Colon (tissue), 2 donors: ENCODE measurements around the gene NRXN3.
"Not testable (repeated sequence)": the region's sequence is repeated elsewhere in the genome, so short reads cannot be mapped to it uniquely, and the experiment has no call there.

Experiments used
- FAIRE-seq: peaks from 2 replicates; lab custom pipeline; 2012; peaks lifted over from hg19 to GRCh38; lab: Jason Lieb, UNC
- donor health status: control.
- donor health status: control.

Gene NRXN3

DNA sequence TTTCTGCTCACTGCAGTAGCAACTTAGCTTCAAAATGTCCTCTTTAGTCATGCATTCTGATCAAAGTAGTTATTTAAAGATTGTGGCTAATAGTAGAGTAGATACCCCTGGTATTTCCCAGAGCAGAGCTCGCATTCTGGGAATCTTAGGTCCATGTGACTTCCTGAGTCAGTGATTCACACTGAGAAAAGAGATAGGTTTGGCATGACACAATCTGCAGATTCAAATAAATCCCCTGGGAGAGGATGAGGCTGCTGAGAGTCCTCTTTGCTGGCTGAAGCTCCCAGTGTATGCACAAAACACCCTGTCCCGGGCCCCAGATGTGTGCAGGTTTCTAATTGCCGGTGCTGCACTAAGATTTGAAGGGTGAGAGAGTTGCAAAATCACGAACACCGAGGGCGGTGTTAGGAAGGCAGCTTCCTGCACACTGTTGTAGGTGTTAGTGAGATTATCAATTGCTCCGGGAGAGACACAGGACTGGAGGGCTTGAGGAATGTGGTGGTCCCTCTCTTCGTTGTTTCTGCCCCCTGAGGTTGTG lies 233.2 kb downstream of the NRXN3 start:
- FAIRE-seq: no peak

DNA sequence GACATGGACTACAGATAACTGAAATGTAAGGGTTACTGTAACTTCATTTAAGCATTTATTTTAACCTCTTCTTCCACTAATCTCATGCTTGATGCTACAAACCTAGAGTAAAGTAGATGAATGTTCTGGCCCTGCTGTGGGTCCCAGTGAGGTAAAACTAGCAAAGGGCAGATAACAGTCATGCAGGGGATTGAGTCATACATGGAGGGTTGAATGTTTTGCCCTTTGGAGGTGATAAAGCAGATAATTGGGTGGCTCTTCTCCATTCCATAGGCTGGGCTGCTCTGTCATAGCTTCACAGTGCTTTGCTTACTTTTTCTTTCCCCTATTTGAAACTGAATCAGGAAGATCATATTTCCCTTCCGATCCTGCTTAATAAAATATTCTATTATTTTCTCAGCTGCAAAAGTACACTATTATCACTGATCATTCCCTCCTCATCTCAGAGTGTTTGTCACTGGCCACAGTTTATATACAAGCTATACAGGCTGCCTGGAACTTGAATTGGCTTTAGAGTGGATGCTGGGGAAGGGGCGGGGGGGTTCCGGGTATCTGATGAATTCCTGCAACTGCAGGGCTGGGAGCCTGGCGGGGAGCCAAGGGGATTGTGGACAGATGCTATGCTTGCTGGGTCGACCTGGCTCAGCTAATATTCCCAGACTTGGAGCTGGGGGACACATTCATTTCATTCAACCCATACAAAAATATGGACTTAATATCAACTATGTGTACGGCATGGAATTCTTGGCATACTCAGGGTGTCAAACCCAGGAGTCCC lies 235.1 kb downstream of the NRXN3 start:
- FAIRE-seq: no peak

DNA sequence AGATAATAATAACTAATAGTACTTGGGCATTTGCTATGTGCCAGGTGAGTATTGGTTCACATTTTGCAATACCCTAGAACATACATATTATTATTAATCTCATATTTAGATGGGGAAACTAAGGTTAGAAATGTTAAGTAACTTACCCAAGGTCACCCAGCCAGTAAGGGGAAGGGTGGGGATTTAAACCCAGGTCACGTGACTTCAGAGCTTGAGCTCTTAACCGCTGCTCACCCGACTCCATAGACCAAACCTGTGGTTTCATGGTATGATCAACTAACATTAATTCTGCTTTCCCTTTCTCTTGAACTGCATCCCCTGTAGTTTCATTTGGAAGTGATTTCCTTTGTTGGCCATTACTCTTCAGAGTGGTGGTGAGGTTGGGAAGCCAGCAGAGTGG lies 242.3 kb downstream of the NRXN3 start:
- FAIRE-seq: no peak

DNA sequence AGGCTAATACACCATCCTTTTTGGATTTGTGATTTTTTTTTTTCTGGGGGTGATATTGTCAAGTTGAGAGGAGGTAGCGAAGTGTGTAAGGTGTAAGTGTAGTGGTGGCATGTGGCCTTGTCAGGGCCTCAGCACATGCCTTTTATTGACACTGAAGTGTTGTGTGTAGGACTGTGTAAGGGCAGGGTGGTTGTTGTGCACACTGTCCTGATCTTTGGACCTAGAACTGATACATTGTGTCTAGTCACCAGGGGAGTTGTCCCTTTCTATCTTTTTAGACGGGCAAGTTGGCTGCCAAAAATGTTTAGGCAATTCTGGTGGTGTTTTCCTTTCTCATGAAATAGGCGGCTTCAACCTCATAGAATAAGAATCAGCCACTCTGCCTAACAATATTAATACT lies 244.0 kb downstream of the NRXN3 start:
- FAIRE-seq: no peak

DNA sequence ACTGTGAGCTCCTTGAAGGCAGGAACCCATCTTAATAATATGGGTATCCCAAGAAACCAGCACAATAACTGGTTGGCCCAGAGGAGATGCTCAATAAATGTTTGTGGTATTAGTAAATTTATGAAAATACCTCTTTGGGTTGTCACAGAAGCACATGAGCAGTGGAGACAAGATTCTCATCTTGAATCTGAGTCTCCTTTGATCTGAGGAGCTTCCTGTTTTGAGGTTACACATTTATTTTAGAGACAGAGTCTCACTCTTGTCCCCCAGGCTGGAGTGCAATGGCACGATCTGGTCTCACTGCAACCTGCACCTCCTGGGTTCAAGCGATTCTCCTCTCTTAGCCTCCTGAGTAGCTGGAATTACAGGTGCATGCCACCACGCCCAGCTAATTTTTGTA lies 247.4 kb downstream of the NRXN3 start:
- FAIRE-seq: no peak

DNA sequence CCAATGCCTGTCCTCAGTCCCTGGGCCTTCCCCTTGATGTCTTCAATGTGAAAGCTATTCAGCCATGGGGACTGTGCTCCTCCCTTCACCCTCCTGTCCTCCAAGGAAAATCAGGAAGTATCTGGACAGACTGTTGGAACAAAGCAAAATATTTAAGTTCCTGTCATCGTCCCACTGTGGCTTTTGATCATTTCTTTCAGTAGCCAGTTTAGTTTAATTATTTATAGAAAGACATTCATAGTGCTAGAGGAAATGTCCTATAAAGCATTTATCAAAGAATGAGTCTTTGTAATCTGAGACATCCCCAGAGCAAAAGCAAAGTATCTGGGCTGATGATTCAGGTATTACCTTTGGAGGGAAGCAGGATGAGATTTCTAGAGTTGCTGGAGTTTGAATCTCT lies 254.1 kb downstream of the NRXN3 start:
- FAIRE-seq: no peak

DNA sequence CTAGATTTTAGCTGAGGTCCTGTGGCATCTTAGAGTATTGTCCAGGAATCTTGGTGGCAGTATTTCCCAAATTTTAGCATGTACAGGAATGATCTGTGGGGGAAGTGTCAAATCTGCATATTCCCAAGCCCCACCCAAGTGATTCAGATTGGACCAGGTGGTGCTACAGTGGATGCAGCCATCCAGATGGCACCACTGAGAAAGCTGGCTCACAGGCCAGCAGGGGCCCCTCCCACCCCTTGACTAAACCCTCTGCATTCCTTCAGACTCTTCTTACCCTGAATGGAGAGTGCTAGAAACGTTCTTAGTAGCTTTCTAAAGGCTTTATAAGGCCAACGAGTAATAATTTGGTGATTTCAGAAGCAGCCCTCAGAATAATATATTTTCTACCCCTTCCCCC lies 255.2 kb downstream of the NRXN3 start:
- no peak for FAIRE-seq

DNA sequence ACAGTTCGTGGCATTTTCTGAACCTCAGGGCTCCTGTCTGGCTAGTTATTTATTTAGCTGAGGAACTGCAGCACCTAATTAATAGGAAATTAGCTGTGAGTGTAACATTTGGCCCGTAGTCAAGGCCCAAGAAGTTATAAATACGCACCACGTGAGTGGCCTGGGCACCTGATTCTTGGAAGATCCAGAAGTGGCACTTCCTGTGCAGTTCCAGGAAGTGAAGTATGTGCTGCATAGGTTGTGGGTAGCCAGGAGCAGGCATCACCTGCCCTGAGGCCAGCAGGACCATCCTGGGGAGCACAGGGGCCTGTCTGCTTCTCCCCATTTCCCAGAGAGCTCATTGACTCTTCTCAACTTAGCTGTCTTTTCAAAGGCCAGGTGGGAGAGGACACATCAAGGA lies 255.6 kb downstream of the NRXN3 start:
- no peak for FAIRE-seq

DNA sequence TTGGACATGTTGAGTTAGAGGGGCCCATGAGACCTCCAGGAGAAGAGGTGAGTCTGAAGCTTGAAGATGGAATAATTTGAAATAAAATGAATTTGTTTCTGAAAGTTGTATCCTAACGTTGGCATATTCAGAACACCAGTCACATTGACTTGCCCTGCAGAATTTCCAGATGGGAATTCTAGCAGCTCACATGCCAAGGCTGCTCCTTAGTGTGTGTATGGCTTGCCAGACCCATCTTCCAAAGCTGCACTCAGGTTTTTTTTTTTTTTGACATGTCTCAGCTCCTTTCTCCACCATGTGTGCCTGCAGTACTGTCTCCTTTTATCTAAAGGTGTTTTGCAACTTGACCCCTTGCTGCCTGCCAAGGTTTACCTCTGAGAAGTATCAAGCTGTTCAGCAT lies 261.9 kb downstream of the NRXN3 start:
- FAIRE-seq: no peak

DNA sequence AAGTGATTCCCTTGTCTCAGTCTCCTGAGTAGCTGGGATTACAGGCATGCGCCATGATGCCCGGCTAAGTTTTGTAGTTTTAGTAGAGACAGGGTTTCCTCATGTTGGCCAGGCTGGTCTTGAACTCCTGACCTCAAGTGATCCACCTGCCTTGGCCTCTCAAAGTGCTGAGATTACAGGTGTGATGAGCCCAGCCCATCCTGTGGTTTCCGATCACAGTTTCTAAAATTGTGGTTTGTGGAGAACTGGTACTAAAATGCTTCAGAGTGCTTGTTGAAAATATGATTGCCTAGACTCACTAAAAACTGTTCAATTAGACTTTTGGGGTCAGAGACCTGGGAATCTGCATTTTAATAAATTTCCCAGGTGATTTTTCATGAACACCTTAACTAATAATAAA lies 267.3 kb downstream of the NRXN3 start:
- not testable (repeated sequence) for FAIRE-seq

DNA sequence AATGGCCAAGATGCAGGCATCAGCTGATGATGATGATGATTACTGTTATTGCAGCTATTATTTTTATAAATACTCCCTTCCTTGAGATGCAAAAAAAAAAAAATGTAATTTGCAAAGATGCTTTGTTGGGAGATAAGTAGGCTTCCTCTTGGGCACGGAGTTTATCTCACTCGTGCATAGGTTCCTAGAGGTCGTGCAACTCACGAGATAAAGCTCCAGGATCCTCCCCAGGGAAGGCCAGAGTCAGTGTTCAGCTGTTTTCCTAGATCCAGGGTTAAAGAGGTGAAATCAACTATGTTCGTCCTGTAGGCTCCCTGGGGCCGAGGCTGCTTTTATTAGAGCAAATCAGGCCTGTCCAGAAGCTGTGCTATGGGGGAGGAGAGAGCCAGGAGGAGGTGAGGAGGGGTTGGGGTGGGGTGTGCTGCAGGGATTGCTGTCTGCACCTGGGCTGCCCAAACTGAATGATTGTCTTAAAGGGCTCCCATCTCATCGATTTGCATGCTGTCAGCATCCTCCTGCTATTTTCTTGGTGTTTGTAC lies 270.3 kb downstream of the NRXN3 start:
- no peak for FAIRE-seq

DNA sequence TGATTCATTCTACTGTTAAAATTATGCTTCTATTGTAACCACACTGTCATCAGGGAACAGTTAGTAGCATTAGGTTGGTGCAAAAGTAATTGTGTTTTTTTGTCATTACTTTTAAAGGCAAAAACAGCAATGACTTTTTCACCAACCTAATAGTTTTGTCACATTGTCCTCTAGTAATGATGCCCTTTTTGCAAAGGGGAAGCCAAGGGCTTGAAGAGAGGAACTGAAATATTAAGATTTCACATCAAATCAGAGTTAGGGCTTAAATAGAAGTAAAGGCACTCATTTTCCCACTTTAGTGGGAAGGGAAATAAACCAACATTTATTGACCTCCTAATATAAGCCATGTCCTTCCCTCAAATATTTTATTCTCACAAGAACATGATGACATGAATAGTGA lies 273.7 kb downstream of the NRXN3 start:
- no peak for FAIRE-seq

DNA sequence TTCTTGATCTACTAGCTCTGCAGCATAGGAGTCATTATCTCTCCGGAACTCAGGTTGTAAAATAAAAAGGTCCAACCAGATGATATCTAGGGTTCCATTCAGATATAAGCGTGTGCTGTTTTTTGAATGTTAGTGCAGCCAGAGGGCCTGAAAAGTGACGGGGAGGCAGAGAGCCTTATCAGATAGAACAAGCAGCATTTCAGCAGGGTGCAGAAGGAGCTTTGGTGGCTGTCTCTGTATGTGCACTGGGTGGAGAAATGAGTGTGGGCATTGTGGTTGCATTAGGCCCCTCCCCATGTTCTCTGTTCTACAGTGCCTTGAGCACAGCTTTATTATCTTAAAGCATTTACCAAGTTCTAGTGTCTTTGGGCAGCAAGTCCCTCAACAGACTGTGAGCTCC lies 275.1 kb downstream of the NRXN3 start:
- FAIRE-seq: no peak

DNA sequence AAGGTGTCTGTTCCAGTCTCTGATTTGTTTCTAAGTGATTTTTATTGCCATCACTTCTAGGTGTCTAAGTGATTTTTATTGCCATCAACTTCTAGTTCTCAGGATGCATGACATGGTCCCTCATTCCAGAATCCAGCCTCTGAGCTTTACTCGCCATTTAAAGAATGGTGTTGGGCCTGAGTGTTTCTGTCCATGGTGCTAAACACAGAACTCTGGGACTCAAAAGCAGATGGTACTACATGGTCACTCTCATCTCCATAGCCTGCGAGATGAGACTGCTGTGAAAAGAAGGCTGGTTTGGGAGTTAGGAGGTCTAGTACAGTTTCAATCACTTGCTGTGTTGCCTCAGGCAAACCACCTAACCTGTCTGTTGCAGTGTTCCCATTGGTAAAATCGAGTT lies 276.6 kb downstream of the NRXN3 start:
- FAIRE-seq: no peak

DNA sequence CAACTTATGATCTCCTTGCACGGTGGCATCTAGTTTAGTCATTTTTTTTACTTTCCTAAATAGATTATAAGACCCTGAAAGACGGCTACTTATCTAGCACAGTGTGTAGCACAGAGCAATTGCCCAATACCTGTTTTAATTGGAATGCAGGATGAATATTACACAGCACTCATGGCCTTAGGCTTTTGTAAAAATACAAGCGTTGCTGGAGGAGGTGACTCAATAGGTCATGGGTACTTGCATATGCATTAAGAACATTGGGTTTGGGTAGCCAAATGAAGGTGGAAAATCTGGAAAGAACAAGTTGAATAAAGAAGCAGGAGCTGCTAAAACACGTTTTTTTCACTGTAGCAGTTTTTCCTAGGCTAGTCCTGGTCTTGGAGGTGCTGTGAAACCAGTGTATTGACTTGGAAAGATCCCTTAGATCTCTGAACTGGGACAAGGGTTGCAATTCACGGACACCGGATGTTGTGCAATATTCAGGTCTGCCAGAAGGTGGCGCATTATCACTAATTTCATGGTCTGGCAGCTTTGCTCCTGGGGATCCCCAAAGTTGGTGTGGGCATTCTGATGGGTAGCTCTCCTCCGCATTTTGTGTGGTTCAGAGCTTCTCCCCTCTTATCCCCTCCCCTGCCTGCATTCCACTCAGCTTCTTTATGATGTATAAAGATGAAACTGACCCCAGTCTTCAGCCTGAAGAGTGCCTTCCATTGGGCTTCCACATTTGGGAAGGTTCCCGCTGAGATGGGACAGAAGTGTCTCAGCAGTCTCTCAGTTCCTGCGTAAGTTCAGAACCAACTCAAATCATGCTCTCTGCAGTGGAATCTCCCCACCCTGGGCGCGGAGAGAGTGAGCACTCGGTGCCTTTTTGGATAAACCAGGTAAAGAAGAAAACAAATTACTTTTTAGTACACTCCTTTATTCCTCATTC lies 278.3 kb downstream of the NRXN3 start:
- FAIRE-seq: no peak

DNA sequence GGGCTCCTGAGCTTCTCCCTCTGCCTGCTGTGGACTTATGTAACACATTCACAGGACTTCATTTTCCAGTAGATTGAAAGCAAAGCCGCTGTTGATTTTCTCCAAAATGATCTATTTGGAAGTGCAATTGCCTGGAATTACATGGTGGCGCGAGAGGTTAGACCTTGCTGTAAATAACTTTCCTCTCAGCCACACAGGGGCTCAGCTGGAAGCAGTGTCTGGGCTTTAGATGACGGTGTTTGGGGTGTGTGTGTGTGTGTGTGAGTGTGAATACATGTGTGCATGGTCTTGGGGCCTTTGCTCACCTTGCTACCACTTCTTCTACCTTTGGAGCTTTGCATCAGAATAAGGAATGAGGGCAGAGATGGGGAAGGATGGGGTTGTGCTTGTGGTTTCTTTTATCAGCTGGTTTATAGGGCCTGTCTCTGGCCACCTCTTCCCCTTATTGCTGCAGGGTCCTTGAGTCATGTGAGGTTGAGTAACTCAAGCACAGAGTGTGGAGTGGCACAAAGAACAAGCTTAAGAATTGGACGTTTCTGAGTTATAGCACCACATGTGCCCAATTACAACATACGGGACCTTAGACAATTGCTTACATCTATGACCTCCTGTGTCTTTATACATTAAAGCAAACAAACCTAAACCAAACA lies 280.6 kb downstream of the NRXN3 start:
- FAIRE-seq: no peak

DNA sequence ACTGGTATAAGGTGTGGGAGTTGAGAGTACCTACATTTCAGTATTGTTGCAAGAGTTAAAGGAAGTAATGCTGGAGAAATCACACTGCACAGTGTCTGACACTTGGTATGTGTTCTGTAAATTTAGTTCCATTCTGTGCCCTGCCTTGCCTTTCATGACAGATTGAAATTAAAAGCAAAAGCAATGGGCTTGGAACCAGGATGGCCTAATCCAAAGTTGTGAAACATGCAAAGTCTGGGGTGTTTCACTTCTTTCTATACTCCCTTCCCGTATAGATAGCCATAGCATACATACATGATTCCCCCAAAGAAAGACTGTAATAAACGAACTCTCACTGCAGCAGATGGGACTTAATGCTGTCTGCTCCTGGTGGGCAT lies 281.1 kb downstream of the NRXN3 start:
- FAIRE-seq: no peak

DNA sequence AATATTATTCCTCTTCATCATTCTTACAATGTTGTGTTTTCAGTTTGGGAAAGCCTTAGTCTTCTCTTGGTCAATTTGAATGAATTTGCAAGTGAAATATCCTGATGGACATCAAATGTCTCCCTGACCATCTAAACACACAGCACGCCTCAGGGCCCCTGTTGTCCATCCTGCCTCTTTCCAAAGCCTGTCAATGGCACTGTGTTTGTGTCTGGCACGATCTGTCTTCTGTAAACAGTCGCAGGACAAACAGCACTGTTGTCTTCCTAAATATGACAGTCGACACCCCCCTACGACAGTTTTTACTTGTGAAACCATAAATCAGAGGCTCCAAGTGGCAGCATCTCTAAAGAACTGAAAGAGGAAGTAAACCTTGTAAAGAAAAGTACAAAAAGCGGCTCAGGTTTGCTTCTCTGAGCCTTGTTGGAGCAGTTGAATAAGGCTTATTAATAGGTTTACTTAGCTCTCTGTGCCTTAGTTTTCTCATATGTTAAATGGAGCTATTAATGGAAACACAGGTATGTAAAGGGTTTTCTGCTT lies 285.8 kb downstream of the NRXN3 start:
- FAIRE-seq: no peak

DNA sequence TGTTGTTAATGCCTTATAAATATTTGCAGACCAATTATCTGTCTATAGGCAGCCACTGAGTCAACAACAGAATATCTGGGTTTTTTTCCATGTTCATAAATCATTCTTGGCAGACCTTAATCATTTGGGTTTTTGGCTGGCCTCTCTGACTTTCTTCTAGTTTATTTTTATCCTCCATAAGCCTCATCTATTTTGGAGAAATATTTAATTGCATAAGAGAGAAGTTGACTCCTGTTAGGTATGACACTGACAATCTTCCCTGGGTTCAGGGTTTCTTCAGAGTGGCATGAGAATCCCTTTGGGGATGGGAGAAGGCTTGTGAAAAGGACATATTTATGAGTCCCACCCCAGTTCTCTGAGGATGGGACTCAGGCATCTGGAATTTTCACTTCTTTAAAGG lies 299.8 kb downstream of the NRXN3 start:
- no peak for FAIRE-seq

DNA sequence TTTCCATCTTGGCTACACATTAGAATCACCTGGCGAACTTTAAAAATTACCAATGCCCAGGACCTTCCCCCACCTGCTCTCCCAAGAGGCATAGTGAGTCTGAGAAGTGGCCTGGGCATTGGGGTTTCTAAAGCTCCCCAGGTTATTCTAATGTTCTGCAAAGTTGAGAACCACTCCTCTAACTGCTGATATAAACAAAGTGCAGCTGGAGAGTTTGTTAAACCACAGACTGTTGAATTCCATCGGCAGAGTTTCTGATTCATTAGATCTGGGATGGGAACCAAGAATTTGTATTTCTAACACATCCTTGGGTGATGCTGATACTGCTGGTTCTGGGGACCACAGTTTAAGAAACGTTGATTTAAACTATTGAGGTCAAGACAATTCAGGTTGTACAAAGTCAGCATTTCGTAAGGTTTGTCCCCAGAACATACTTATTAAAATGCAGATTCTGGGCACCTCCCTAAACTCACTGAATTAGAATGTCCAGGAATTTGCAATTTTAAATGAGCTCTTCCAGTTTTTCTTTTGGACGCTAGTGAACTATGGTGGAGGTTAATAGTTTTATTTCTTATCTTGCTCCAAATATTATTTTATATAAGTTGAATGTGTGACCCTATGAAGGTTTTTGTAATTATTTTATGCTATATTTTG lies 309.1 kb downstream of the NRXN3 start:
- FAIRE-seq: no peak

DNA sequence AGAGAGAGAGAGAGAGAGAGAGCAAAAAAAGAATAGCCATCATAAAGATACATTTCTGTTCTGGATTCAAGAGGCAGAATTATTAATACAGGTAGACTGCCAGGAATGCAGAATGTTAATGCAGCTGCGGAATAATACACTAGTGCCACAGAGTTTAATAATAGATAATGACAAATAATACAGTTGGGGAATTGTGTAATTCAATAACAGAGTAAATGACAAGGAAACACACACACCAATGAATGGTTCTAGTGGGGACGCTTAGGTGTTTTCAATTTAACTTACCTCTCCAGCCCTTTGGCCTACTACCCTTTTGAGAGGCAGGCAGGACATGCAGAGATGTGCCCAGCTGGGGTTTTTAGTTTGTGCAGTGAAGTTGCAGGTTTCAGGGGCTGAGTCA lies 313.9 kb downstream of the NRXN3 start:
- no peak for FAIRE-seq

DNA sequence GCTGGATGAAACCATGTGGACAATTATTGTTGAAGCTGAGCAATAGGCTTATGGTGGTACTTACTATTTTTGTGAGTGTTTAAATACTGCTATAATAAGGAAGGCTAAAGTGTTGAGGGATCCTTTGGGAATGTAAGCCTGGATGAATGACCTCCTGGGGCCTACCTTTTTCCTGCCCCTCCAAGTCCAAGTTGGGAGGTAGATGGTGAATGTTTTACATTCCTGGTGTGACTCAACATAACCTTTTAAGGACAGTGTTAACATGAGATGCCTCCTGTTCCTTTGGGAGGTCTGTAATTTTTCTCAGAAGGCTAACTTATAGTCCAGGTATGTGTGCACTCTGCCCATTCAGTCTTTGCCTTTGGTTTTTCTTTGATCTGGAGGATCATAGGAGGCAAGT lies 315.9 kb downstream of the NRXN3 start:
- FAIRE-seq: no peak
